ENCODE results near the gene RGS10. TPM values are rescaled to one million over a fixed set of nuclear protein-coding genes. Genes with fewer than 3 reads are reported as not detected.

The RGS10 gene
- total RNA-seq, 4 donors from 2014 or later: 21.4 to 97.6 (median 35.5) TPM

- H3K4me3 ChIP-seq (replicated peaks in 1 of 3): no peak overlapping the region
- H3K27ac ChIP-seq: no peak overlapping the region
- H3K9me3 ChIP-seq: no peaks in the 10 kb centered on the region
- no peak for DNase-seq
- no peaks in the 10 kb centered on the region for H3K36me3 ChIP-seq
- intact Hi-C loops (cut with DNase I): no loop called here
- TF ChIP-seq CTCF (IDR thresholded peaks at IDR 0.05) (no peak), POLR2A (IDR thresholded peaks at IDR 0.05) (no peak)
- H3K4me1 ChIP-seq: peaks cover 0 to 6% of the 10 kb centered on the region in 2 donors
- no peaks in the 10 kb centered on the region for H3K27me3 ChIP-seq
- 89 to 92% methylated on average over 7 of the region's 7 CpGs for WGBS, 2 donors
These were observed 46.2 kb downstream of the RGS10 start for GRCh38 chr10:119496273-119496672.

- WGBS, 2 donors: 90 to 96% methylated on average over 3 of the region's 3 CpGs
- intact Hi-C loops (cut with DNase I): no loop called here
- H3K27ac ChIP-seq: no peak overlapping the region
These were observed 47.0 kb downstream of the RGS10 start for GRCh38 chr10:119495545-119495944.

GRCh38 chr10:119495021-119495505, 47.5 kb downstream of the RGS10 start:
- intact Hi-C loops (cut with DNase I): no loop called here
- TF ChIP-seq POLR2A (IDR thresholded peaks at IDR 0.05) (no peak), CTCF (IDR thresholded peaks at IDR 0.05) (no peak)
- no peak overlapping the region for H3K27ac ChIP-seq
- H3K9me3 ChIP-seq: no peaks in the 10 kb centered on the region
- peaks cover under 1 to 6% of the 10 kb centered on the region in 2 donors for H3K4me1 ChIP-seq
- H3K4me3 ChIP-seq (replicated peaks in 1 of 3): no peak overlapping the region
- H3K27me3 ChIP-seq: no peaks in the 10 kb centered on the region
- no peak for DNase-seq
- 87 to 98% methylated on average over 5 of the region's 5 CpGs for WGBS, 2 donors
- H3K36me3 ChIP-seq: no peaks in the 10 kb centered on the region

More at GRCh38 chr10:119495545-119495944, 47.0 kb downstream of the RGS10 start:
- no peaks in the 10 kb centered on the region for H3K27me3 ChIP-seq
- no peak for TF ChIP-seq POLR2A (IDR thresholded peaks at IDR 0.05)
- TF ChIP-seq CTCF (IDR thresholded peaks at IDR 0.05): no peak
- H3K4me3 ChIP-seq (replicated peaks in 1 of 3): no peak overlapping the region
- DNase-seq: no peak
- no peaks in the 10 kb centered on the region for H3K36me3 ChIP-seq
- peaks cover 0 to 6% of the 10 kb centered on the region in 2 donors for H3K4me1 ChIP-seq
- no peaks in the 10 kb centered on the region for H3K9me3 ChIP-seq

- H3K4me1 ChIP-seq: peaks cover 7 to 11% of the 10 kb centered on the region in 2 donors
- no peaks in the 10 kb centered on the region for H3K36me3 ChIP-seq
- 64 to 69% methylated on average over 6 of the region's 6 CpGs for WGBS, 2 donors
- no peaks in the 10 kb centered on the region for H3K9me3 ChIP-seq
- H3K27ac ChIP-seq: no peak overlapping the region
- DNase-seq: no peak
- no peaks in the 10 kb centered on the region for H3K27me3 ChIP-seq
- TF ChIP-seq CTCF (IDR thresholded peaks at IDR 0.05) (no peak), POLR2A (IDR thresholded peaks at IDR 0.05) (no peak)
- H3K4me3 ChIP-seq (replicated peaks in 1 of 3): no peak overlapping the region
- intact Hi-C loops (cut with DNase I): no loop called here
These were observed 48.1 kb downstream of the RGS10 start for GRCh38 chr10:119494236-119495020.

- H3K36me3 ChIP-seq: no peaks in the 10 kb centered on the region
- peaks cover 11 to 14% of the 10 kb centered on the region in 2 donors for H3K4me1 ChIP-seq
- TF ChIP-seq CTCF (IDR thresholded peaks at IDR 0.05) (no peak), POLR2A (IDR thresholded peaks at IDR 0.05) (no peak)
- H3K9me3 ChIP-seq: no peaks in the 10 kb centered on the region
- H3K27ac ChIP-seq: no peak overlapping the region
- intact Hi-C loops (cut with DNase I): no loop called here
- H3K27me3 ChIP-seq: no peaks in the 10 kb centered on the region
- H3K4me3 ChIP-seq (replicated peaks in 1 of 3): no peak overlapping the region
- 87 to 90% methylated on average over 10 to 11 of the region's 11 CpGs for WGBS, 2 donors
- no peak for DNase-seq
These were observed 49.4 kb downstream of the RGS10 start for GRCh38 chr10:119493155-119493554.
